ENCODE results near the gene NR2C1. TPM values are rescaled to one million over a fixed set of nuclear protein-coding genes. Genes with fewer than 3 reads are reported as not detected.

Gene NR2C1
- total and polyA plus RNA-seq, 10 of the 15 experiments (the other 5 are each of a cell fraction or from before 2014, with no cell fraction given): 8.8 to 38.1 (median 31.3) TPM

DNA sequence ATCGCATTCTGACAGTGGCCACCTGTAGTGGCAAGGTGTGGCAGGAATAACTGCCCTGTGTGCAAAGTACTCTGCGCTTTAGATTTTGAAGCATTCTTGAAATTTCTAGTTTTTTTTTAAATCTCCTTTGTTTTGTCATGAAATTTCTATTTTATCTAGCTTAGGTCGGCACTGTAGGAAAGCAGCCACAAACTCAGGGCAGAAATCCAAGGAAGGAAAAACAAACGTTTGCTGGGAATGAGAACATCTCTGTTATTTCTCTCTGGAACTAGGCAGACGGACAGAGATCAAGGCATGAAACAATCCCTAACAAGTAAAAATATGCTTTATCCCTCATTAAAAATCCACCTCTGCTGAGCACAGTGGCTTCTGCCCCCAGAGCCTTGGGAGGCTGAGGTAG is 1.3 kb upstream of the NR2C1 start:
- H3K4me1 ChIP-seq (ENCODE audit: control insufficient read depth, insufficient read depth, low read length): 0 out of 2 replicates have a peak, but pooled peaks cover 3% of the 10 kb centered on the region
- no peak overlapping the region for H3K27ac ChIP-seq (ENCODE audit: control insufficient read depth, insufficient read depth)
- TF ChIP-seq, protein P1, sequence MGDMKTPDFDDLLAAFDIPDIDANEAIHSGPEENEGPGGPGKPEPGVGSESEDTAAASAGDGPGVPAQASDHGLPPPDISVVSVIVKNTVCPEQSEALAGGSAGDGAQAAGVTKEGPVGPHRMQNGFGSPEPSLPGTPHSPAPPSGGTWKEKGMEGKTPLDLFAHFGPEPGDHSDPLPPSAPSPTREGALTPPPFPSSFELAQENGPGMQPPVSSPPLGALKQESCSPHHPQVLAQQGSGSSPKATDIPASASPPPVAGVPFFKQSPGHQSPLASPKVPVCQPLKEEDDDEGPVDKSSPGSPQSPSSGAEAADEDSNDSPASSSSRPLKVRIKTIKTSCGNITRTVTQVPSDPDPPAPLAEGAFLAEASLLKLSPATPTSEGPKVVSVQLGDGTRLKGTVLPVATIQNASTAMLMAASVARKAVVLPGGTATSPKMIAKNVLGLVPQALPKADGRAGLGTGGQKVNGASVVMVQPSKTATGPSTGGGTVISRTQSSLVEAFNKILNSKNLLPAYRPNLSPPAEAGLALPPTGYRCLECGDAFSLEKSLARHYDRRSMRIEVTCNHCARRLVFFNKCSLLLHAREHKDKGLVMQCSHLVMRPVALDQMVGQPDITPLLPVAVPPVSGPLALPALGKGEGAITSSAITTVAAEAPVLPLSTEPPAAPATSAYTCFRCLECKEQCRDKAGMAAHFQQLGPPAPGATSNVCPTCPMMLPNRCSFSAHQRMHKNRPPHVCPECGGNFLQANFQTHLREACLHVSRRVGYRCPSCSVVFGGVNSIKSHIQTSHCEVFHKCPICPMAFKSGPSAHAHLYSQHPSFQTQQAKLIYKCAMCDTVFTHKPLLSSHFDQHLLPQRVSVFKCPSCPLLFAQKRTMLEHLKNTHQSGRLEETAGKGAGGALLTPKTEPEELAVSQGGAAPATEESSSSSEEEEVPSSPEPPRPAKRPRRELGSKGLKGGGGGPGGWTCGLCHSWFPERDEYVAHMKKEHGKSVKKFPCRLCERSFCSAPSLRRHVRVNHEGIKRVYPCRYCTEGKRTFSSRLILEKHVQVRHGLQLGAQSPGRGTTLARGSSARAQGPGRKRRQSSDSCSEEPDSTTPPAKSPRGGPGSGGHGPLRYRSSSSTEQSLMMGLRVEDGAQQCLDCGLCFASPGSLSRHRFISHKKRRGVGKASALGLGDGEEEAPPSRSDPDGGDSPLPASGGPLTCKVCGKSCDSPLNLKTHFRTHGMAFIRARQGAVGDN (IDR thresholded peaks at IDR 0.05): no peak
- TF ChIP-seq, protein P2, sequence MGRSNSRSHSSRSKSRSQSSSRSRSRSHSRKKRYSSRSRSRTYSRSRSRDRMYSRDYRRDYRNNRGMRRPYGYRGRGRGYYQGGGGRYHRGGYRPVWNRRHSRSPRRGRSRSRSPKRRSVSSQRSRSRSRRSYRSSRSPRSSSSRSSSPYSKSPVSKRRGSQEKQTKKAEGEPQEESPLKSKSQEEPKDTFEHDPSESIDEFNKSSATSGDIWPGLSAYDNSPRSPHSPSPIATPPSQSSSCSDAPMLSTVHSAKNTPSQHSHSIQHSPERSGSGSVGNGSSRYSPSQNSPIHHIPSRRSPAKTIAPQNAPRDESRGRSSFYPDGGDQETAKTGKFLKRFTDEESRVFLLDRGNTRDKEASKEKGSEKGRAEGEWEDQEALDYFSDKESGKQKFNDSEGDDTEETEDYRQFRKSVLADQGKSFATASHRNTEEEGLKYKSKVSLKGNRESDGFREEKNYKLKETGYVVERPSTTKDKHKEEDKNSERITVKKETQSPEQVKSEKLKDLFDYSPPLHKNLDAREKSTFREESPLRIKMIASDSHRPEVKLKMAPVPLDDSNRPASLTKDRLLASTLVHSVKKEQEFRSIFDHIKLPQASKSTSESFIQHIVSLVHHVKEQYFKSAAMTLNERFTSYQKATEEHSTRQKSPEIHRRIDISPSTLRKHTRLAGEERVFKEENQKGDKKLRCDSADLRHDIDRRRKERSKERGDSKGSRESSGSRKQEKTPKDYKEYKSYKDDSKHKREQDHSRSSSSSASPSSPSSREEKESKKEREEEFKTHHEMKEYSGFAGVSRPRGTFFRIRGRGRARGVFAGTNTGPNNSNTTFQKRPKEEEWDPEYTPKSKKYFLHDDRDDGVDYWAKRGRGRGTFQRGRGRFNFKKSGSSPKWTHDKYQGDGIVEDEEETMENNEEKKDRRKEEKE (IDR thresholded peaks at IDR 0.05): no peak
- no peak for TF ChIP-seq BACH1 (IDR thresholded peaks at IDR 0.05; ENCODE audit: borderline replicate concordance)
- TF ChIP-seq, protein P3, sequence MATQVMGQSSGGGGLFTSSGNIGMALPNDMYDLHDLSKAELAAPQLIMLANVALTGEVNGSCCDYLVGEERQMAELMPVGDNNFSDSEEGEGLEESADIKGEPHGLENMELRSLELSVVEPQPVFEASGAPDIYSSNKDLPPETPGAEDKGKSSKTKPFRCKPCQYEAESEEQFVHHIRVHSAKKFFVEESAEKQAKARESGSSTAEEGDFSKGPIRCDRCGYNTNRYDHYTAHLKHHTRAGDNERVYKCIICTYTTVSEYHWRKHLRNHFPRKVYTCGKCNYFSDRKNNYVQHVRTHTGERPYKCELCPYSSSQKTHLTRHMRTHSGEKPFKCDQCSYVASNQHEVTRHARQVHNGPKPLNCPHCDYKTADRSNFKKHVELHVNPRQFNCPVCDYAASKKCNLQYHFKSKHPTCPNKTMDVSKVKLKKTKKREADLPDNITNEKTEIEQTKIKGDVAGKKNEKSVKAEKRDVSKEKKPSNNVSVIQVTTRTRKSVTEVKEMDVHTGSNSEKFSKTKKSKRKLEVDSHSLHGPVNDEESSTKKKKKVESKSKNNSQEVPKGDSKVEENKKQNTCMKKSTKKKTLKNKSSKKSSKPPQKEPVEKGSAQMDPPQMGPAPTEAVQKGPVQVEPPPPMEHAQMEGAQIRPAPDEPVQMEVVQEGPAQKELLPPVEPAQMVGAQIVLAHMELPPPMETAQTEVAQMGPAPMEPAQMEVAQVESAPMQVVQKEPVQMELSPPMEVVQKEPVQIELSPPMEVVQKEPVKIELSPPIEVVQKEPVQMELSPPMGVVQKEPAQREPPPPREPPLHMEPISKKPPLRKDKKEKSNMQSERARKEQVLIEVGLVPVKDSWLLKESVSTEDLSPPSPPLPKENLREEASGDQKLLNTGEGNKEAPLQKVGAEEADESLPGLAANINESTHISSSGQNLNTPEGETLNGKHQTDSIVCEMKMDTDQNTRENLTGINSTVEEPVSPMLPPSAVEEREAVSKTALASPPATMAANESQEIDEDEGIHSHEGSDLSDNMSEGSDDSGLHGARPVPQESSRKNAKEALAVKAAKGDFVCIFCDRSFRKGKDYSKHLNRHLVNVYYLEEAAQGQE (IDR thresholded peaks at IDR 0.05; ENCODE audit: low read depth, low read length): no peak
- H3K9me3 ChIP-seq (replicated peaks; ENCODE audit: control insufficient read depth, insufficient read depth, low read length): no peaks in the 10 kb centered on the region
- no peak for DNase-seq (ENCODE audit: low read depth, low spot score)
- in situ Hi-C loops (cut with MboI) (no loop called here), intact Hi-C loops (cut with micrococcal nuclease; ENCODE audit: unreplicated experiment) (loop anchor here (5.0 to 10.0 kb wide), 3 partner anchors 143 to 530 kb away; partner anchors contain the start of genes FGD6 and VEZT)
- H3K4me3 ChIP-seq: no peak overlapping the region
- no peaks in the 10 kb centered on the region for H4K20me1 ChIP-seq (ENCODE audit: control insufficient read depth, insufficient read depth)
- no peak for FAIRE-seq
- no peaks in the 10 kb centered on the region for H3K27me3 ChIP-seq (replicated peaks in 1 of 2; ENCODE audit: control insufficient read depth in 2 of 2, insufficient read depth in 2 of 2, low read length in 1 of 2)
- H3K79me2 ChIP-seq (ENCODE audit: control insufficient read depth, insufficient read depth, low read length): peaks cover 17% of the 10 kb centered on the region
- CTCF ChIA-PET: interaction anchor here (1.0 kb wide), 1 partner anchor 148 kb away, joined by 3 read pairs; no protein-coding TSS in a partner anchor
- ATAC-seq: no peak
- RAD21 ChIA-PET (ENCODE audit: unreplicated experiment): no interaction called here
- SMC1A ChIA-PET (ENCODE audit: uncharacterized antibody, unreplicated experiment): no interaction called here
- no peaks in the 10 kb centered on the region for H3K36me3 ChIP-seq (ENCODE audit: control insufficient read depth in 2 of 2, insufficient read depth in 2 of 2, low read length in 1 of 2)
- no peak overlapping the region for H3K9ac ChIP-seq (ENCODE audit: control insufficient read depth, insufficient read depth, low read length)
- H2AFZ ChIP-seq (ENCODE audit: control insufficient read depth, low read depth, low read length): no peak overlapping the region
- BruUV-seq (replicated peaks): no TSS peak
- no peak overlapping the region for H3K4me2 ChIP-seq (ENCODE audit: control insufficient read depth, insufficient read depth)
- 70% methylated on average over 5 of the region's 5 CpGs for WGBS (ENCODE audit: insufficient coverage, insufficient replicate concordance, low lambda C conversion rate, missing lambda C conversion rate)
- POLR2A ChIA-PET: interaction anchor here (1.5 kb wide), 1 partner anchor 199 kb away, joined by 3 read pairs; no protein-coding TSS in a partner anchor

Data from GM12878 (cell line).